HG03342 (cell line): Measurements from ENCODE around the gene BEAN1.

ENCODE experiments used
- ATAC-seq: cut with Tn5 transposase; IDR thresholded peaks from one replicate; pipeline ENCODE4 v1.9.1; 2021; ENCODE audit warnings: mild to moderate bottlenecking, moderate library complexity; ENCODE audit not compliant: unreplicated experiment

BEAN1 gene

DNA sequence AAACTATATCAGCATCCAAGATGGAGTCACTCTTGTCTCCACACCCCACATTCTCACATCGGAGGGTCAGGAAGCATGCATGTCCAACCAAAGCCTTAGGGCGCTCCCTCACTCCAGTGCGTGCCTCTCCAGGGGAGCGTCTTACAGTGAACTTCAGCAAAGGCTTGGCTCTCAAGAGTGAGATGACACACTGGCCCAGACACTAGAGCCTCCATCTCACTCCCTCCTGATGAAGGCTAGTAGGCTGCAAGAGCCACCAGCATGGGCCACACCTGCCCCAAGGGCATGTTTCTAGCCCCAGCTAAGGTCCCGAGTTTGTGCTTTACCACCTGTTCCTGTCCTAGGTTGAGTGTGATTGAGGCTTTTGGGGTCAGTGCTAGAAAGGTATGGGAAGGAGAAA is 40.5 kb downstream of the BEAN1 start:
- ATAC-seq, result no peak

DNA sequence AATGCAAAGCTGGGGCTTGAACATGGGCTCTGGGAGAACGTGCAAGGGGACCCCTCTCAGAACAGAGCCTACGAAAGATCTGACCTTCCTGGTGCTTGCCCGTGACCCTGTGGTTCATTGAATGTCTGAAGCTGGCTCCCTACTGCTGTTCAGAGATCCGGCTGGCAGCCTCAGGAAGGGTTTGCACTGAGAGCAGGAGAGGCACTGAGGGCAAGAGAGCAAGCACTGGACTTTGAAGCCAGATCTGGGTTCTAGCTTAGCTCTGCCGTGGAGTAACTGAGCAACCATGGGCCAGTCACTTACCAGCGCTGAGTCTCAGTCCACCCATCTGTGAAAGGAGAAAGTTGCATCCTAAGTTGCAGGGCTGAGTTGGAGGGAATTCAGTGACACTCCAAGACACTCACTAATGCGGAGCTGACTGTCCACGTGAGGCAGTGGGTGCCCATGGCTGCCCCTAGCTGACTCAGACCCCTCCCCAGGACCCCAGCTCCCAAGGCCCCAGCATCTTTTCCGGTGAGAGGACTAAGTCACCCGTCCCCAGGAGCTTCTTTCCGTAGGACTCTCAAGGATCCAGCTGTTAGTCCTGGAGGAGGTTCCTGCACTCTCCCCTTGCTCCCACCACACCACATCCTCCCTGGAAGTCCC is 41.3 kb downstream of the BEAN1 start:
- no peak for ATAC-seq

DNA sequence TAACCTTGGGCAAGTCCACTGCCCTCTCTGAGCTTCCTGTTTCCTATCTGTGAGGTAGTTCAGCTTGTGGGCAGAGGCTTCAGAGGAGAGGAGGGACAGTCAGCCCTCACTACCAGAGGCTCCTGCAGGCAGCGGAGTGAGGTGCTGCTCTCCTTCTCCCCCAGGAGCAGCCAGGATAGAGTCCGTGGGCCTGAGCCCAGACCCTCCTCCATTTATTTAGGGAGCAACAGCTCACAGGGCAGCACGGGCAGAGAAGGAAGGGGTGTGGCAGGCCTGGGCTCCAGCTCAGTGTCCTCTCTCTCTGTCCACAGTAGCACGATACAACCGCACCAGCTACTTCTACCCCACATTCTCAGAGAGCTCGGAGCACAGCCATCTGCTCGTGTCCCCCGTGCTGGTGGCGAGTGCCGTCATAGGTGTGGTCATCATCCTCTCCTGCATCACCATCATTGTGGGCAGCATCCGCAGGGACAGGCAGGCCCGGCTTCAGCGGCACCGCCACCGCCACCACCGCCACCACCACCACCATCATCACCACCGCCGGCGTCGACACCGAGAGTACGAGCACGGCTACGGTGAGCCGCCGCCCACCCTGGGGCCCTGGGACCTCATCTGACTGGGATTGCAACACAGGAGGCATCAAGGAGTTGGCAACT is 42.3 kb downstream of the BEAN1 start:
- no peak for ATAC-seq

DNA sequence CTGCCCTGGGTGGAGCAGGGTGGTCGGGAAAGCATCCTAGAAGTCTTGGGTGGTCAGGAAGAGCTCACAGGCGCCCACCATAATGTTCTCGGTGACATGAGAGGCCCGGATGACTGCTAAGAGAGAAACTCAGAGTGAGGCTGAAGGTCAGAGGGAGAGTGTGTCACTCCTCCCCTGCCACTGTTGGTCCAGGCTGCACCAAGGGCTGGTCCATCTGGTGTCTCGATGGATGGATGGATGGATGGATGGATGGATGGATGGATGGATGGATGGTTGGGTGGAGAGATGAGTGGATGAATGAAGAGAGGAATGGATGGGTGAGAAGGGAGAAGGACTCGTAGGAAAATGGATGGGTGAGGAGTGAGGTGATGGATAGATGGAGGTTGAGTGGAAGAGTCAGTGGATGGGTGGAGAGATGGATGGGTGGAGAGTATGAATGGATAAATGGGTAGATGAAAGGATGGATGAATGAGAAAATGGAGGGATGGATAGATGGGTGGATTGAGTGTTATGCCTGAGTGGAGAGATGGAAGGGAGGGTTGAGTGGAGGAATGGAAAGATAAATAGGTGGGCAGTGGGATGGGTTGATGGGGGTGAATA is 43.0 kb downstream of the BEAN1 start:
- no peak for ATAC-seq

DNA sequence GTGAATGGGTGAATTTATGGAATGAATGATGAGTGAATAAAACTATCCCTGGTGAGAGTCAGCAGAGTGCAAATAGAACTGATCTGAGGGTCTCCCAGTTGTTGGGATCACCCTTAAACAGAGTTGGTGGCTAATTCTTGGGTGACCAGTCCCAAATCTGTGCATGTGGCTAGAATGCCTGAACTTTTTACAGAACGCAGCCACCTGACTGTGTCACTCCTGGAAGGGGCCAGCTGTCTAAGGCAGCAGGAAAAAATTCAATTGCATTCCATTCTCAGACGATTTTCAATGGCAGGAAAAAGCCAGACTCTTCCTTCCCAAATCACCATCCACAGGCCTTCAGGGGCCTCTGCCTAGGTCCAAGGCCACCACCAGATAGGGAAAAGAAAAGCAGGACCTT is 43.5 kb downstream of the BEAN1 start:
- no peak for ATAC-seq

DNA sequence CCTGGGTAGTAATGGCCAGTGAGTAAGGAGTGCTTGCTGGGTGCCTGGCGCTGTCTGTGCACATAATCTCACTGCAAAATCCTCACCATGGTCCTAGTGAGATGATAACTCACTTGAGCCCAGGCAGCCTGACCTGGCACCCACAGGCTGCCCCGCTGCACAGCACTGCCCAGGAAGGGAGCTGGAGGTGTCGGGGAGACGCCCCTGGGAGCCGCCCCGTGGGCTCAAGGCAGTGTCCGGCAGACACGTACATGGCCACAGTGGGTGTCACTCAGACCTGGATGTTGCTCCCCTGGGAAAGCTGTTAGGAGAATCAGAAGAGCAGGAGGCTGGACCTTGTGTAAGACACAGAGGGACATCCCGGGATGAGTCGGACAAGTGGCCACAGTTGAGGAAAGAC is 44.2 kb downstream of the BEAN1 start:
- no peak for ATAC-seq

DNA sequence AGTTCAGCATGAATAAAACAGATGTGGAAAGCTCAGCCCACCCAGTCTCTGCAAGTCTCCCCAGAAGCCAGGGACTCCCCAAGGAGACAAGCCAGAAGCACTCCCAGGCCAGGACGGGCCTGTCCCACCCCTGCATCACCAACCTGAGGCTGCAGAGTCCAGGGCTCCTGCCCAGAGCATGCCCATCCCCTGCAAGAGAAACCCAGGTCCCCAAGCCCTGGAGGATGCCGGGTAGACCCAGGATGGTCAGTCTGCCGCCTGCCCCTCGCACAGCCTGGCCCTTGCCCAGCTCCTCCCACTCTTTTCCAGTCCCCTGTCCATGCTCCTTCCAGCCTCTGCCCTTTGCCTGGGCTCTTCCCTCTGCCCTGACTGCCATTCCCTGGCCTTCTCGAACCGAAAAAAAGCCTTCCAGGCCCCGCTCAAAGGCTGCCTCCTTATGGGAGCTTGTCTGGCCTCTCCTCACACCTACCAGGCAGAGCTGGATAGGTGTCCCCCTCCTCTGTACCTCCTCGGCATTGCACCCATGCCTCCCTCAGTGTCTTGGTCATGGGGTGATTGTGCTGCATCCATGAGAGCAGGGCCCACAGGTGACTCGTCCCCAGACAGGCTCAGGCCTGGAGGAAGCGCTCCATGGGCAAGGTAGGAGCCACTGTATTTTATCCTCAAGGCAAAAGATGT is 44.8 kb downstream of the BEAN1 start:
- ATAC-seq, result no peak

DNA sequence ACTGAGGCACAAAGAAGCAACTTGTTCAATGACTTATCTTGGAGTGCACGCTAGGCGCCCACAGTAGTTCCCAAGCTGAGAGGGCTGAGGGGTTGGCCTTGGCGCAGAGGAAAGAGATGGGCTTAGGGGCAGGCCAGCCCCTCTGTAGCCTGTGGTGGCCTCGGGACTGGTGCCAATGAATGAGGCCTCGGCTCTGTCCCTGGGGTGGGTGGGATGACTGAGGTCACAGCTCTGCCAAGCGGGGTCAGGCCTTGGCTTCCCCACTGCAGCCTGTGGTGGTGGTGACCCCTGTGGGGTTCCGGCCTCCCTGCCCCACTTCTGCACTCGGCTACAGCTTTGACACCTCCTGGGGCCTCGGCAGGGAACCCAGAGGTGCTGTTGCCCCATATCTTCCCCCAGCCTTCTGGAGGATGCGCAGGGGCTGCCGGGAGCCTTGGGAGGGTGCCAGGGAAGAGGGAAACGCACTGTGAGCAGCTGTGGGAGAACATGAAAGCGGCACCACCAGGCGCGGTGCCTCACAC is 46.0 kb downstream of the BEAN1 start:
- no peak for ATAC-seq

DNA sequence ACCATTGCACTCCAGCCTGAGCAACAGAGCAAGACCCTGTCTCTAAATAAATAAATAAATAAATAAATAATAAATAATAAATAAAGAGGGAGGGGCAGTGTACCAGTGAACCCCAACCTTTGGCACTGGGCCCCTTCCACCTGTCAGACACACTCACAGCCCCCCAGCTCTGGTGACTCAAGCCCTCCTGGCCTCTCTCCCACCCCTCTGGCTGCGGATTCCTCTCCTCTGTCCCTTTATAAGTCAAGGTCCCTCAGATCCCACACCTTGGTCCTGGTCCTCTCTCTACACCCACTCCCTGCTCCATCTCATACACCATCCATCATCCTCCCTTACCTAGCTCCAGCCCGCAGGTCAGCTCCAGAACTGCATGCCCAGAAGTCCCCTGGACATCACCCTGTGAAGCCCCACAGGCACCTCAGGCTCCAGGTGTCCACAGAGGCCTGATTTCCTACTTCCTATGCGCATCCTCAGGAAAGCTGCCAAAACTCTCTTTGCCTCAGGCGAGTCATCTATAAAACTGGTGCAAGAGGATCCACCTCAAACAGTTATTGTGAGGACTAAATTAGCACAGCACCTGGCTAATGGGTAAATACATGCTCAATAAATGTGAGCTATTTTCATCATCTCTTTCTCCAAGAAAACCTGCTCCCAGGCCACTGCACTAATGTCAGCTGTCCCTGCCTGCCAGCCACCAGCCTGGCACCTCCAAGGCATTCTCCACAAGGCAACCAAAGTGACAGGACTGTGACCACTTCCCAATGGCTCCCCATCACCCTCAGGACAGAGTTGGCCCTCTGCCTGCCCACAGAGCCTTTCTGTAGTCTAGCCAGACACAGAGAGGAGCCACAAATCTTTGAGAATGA is 46.8 kb downstream of the BEAN1 start:
- no peak for ATAC-seq

DNA sequence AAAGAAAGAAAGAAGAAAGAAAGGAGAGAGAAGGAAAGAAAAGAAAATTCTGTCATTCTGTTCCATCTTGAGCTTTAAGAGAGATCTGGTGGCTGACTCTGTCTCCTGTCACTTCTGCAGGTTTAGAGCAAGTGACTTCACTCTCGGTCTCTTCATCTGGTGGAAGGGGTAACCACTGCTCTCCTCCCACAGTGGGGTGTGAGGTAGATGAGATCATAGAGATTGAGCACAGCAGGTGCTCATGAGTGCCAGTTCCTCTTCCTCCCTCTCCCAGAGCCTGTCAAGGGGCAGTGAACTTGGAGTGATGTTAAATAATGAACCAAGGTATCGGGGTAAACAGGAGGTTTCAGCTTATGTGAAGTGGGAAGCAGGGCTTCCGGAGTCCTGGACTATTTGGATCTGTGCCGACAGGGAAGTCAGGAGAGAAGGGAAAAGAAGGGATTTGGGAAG is 47.7 kb downstream of the BEAN1 start:
- peak; percentile 84 for ATAC-seq

DNA sequence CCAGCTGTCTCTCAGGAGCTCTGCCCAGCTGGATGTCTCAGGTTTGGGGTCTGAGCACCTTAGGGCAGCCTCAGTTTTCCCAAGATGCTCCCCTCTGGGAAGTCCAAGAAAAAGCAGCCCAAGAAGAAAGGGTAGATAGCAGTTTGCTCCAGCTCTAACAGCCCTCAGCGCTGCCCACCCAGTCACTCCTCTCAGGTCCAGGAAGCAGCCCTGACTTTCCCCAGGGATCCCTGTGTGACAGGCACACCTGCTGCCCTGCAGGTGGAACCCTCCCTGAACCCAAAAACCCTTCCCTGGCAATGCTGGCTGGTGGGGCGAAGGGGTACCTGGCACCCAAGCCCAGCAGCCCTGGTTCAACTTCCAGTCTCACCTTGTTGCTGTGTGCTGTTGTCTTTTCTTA is 48.1 kb downstream of the BEAN1 start:
- ATAC-seq, result no peak

DNA sequence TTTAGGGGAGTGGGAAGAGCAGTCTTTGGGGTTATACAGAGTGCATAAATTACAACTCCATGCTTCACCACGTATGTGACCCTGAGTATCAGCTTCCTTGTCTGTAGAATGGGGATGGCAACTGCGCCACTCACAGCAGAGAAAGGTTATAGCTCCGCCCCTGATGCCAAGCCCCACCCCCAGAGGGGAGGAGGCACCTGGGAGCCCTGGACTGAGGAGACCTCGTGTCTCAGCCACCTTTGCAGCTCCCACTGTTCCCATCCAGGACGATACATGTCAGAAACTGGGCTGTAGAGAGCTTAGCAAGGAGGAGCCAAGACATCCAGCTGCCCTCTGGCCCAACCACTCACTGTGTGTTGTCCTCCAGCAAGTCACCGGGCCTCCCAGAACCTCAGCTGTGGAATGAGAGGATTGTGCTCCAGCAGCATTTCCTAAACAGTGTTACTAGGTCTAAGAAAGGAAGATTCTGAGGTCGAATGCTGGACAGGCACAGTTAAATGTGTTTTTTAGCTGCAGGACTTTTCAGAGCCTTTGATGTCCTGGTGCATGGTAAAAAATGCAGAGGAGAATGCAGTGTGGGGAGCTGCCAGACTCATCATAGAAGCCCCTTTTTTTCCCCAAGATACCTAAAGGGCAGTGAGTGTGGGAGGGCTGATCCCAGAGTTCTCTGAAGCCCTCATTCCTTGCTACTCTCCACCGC is 49.4 kb downstream of the BEAN1 start:
- ATAC-seq, result peak; percentile 45

DNA sequence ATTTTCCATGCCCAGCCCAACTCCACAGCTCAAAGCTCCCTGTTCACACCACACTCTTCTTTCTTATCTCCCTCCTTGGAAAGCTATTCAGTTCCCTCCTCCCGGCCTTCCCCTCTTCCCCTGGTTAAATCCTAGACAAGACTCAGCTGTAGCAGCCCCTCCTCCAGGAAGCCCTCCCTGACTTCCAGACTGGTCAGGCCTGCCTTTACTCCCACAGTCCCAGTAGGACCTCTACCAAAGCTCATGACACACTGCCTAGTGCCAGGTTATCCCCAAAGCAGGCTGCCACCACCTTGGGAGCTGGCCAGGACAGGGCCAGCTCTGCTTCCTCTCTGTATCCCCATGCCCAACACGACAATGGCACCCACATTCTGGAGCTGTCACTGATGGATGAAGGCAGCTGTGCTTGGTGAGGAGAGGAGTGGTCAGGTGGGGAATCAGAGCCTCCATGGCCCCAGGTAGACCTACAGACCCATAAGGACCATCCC is 50.0 kb downstream of the BEAN1 start:
- no peak for ATAC-seq

DNA sequence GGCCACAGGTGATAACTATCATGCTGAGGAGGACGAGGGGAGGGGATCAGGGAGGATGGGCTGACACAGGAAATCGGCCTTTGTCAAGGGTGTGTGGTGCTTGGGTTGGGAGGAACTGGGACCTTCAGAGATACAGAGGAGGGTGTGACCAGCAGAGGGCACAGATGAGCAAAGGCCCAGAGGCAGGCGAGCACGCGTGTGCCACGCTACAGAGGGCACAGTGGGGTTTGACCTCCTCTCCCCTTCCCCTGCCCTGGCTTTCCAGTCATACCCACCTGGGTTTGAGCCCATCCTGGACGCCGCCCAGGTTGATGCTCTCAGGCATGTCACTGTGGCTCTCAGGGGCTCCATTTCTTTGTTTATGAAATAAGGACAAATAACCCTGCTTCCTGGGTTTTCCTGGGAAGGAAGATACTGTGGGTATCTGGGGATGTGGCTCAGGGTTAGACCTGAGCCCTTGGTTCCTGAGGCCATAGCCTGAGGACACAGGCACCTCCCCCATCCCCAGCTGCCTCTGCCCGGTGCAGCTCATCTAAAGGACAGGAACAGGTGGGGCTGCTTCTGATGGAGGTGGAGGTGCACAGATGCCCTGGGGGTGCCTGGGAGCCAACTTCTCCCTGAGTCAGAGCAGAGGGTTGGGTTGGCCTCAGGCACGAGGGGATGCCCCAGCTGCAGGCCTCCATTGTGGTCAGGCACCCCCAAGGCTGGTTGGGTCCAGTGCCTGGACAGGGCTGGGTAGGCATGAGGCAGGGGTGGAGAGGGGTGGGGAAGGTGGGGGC is 51.8 kb downstream of the BEAN1 start:
- ATAC-seq, result no peak

DNA sequence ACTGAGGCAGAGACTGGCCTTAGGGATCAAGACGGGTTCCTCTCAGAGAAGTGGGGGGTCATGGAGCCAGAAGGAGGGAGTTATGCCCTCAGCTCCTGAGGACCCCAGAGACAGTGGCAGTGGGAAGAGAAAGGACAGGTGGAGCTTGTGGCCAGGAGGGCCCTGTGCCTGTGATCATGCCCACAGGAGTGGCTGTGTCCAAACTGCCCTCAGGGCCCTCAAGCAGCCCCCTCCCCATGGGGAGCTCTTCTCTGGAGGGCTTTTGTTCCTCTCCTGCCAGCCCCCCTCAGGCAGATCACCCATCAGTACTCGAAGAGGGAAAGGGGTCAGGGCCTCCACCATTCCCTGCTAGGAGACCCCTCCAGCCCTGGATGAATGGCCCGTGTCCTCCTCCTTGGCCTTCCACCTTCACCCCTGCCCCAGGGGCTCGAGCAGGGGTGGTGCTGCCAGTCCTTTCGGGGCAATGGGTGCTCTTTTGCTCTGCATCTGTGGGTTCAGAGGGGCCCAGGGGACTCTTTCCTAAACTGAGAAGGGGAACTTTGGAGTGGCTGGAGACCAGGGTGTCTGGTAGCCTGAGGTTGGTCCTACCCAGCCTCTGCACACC is 52.7 kb downstream of the BEAN1 start:
- ATAC-seq, result no peak

DNA sequence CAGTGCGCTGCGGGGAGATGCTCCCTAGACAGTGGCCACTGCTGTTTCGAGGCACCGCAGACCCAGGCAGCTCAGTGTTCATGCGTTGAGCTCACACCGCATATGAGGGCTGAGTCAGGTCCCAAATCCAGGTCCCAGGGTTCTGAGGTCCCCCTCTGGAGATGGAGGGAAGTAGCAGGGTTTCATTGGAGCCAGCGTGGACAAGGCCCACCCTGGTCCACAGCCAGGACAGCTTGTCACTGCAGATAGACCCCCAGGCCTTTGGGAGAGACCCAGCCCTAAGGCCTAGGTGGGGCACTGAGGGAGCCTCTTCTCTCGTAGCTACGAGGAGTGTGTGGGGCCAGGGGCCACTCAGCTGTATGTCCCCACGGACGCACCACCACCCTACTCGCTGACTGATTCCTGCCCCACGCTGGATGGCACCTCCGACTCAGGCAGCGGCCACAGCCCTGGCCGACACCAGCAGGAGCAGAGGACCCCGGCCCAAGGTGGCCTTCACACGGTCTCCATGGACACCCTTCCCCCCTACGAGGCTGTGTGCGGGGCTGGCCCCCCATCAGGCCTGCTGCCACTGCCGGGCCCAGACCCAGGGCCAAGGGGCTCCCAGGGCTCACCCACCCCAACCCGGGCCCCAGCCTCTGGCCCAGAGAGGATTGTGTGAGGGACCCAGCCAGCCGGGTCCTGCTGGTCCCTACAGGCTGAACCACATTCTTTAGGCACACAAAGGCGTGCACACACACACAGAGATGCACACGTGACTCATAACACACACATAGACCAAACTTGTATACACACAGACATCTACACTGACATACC is 53.4 kb downstream of the BEAN1 start:
- no peak for ATAC-seq

DNA sequence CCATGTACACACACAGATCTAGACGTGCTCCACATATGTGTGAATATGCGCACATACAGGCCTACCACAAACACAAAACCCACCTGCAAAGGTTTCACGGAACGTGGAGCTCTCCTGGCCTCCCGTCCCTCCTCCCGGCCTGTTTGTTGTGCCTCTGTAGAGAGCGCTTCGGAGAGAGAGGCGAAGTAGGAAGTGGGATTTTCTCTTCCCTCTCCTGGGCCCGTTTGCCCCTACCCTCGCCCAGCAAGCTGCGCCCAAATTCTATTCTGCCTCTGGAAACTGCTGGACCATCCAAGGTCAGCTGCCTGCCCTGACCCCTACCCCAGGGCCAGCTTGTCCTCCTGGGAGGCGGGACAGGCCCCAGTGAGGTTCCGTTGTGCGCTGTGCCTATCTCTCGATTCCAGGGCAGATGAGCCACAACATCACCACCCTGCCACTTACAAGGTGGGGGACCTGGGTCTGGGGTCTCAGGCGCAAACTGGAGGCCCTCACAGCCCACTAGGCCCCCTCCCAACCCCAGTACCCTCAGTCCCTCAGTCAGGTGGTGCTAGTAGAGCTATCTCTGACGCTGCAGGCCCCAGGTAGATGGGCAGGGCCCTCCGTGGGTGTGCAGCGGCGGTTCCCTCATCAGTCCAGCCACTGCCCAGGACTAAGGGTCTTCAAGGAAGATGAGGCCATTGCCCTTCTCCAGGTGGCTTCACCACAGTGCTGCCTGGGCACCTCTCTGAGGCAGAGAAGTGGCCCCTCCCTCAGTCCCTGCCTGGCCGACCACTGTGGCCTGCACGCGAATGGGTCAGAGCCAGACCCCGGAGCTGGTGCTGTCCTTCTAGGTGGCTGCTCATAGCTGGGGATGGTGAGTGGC is 54.2 kb downstream of the BEAN1 start:
- no peak for ATAC-seq
